ENCODE data around the gene SFSWAP. TPM values are rescaled to one million over a fixed set of nuclear protein-coding genes. Genes with fewer than 3 reads are reported as not detected.

The SFSWAP gene
- total and polyA plus RNA-seq, 4 donors: 6.1 to 21.6 (median 10.1) TPM

DNA sequence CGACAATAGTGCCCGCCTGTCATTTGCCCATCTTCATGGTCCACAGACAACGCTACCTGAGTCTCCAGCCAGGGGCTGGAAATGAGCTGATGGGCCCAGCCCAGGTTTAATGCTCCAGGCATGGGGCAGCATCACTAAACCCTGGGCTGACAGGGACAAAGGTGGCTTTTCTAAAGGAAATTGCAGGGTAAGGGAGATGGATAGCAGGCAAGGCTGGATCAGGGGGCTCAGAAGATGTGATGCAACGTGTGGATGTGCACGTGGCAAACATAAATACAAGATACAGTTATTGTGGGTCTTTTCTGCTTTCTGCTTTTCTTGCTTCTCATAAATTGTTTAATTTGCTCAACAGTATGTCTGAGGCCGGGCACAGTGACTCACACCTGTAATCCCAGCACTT is 113.6 kb downstream of the SFSWAP start:
- WGBS: 91% methylated on average over 6 of the region's 6 CpGs
- TF ChIP-seq NR2F2 (IDR thresholded peaks at IDR 0.05): no peak
- no peak for TF ChIP-seq YY1 (IDR thresholded peaks at IDR 0.05)
- TF ChIP-seq RAD21 (IDR thresholded peaks at IDR 0.05): no peak
- TF ChIP-seq FOXA2 (IDR thresholded peaks at IDR 0.05): no peak
- TF ChIP-seq, protein P1, sequence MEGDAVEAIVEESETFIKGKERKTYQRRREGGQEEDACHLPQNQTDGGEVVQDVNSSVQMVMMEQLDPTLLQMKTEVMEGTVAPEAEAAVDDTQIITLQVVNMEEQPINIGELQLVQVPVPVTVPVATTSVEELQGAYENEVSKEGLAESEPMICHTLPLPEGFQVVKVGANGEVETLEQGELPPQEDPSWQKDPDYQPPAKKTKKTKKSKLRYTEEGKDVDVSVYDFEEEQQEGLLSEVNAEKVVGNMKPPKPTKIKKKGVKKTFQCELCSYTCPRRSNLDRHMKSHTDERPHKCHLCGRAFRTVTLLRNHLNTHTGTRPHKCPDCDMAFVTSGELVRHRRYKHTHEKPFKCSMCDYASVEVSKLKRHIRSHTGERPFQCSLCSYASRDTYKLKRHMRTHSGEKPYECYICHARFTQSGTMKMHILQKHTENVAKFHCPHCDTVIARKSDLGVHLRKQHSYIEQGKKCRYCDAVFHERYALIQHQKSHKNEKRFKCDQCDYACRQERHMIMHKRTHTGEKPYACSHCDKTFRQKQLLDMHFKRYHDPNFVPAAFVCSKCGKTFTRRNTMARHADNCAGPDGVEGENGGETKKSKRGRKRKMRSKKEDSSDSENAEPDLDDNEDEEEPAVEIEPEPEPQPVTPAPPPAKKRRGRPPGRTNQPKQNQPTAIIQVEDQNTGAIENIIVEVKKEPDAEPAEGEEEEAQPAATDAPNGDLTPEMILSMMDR (IDR thresholded peaks at IDR 0.05; ENCODE audit: low read depth, low read length, missing input control): no peak
- TF ChIP-seq HNF4G (IDR thresholded peaks at IDR 0.05): no peak
- TF ChIP-seq TAF1 (conservative IDR thresholded peaks at IDR 0.05): no peak
- TF ChIP-seq, protein P2, sequence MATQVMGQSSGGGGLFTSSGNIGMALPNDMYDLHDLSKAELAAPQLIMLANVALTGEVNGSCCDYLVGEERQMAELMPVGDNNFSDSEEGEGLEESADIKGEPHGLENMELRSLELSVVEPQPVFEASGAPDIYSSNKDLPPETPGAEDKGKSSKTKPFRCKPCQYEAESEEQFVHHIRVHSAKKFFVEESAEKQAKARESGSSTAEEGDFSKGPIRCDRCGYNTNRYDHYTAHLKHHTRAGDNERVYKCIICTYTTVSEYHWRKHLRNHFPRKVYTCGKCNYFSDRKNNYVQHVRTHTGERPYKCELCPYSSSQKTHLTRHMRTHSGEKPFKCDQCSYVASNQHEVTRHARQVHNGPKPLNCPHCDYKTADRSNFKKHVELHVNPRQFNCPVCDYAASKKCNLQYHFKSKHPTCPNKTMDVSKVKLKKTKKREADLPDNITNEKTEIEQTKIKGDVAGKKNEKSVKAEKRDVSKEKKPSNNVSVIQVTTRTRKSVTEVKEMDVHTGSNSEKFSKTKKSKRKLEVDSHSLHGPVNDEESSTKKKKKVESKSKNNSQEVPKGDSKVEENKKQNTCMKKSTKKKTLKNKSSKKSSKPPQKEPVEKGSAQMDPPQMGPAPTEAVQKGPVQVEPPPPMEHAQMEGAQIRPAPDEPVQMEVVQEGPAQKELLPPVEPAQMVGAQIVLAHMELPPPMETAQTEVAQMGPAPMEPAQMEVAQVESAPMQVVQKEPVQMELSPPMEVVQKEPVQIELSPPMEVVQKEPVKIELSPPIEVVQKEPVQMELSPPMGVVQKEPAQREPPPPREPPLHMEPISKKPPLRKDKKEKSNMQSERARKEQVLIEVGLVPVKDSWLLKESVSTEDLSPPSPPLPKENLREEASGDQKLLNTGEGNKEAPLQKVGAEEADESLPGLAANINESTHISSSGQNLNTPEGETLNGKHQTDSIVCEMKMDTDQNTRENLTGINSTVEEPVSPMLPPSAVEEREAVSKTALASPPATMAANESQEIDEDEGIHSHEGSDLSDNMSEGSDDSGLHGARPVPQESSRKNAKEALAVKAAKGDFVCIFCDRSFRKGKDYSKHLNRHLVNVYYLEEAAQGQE (IDR thresholded peaks at IDR 0.05): no peak
- TF ChIP-seq, protein P3, sequence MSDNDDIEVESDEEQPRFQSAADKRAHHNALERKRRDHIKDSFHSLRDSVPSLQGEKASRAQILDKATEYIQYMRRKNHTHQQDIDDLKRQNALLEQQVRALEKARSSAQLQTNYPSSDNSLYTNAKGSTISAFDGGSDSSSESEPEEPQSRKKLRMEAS (IDR thresholded peaks at IDR 0.05): no peak
- TF ChIP-seq SP1 (IDR thresholded peaks at IDR 0.05): no peak
- TF ChIP-seq FOXA1 (IDR thresholded peaks at IDR 0.05): no peak
- TF ChIP-seq GABPA (IDR thresholded peaks at IDR 0.05 in 1 of 2, conservative IDR thresholded peaks at IDR 0.05 in 1 of 2): no peak
- no peak for TF ChIP-seq JUND (IDR thresholded peaks at IDR 0.05)

DNA sequence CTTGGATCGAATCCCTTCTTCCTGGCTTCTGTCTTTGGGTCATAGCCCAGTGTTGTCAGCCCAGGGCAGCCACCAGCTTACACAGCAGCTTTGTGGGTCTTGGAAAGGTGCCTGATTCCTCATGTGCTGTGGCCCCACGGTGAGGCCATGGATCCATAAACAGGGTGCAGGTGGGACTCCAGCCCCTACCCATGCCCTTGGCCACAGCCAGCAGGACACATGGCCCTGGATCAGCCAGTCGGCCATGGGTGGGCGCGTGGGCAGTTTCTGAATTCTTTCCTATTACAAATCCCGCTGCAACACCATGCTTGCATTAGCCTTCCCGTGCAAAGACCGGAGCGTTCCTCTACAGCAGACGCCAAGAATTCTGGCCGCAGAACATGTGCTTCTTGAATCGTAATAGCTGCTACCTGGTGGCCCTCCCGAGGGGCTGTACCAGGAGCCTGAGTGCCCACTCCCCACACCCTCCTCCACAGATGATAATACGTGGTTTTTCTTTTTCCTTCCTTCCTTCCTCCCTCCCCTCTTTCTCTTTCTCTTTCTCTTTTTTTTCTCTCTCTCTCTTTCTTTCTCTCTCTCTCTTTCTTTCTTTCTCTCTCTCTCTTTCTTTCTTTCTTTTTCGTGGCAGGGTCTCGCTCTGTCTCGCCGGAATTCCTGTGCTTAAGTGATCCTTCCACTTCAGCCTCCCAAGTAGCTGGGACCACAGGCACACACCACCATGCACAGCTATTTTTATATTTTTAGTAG is 114.4 kb downstream of the SFSWAP start:
- TF ChIP-seq, protein P3 (IDR thresholded peaks at IDR 0.05): no peak
- TF ChIP-seq HNF4G (IDR thresholded peaks at IDR 0.05) (no peak), JUND (IDR thresholded peaks at IDR 0.05) (no peak), SP1 (IDR thresholded peaks at IDR 0.05) (no peak), EGR1 (IDR thresholded peaks at IDR 0.05; ENCODE audit: low read depth in 2 of 2) (no peak), TAF1 (conservative IDR thresholded peaks at IDR 0.05) (no peak), GABPA (IDR thresholded peaks at IDR 0.05 in 1 of 2, conservative IDR thresholded peaks at IDR 0.05 in 1 of 2) (no peak), FOXA2 (IDR thresholded peaks at IDR 0.05) (no peak), NR2F2 (IDR thresholded peaks at IDR 0.05) (no peak), HNF4A (conservative IDR thresholded peaks at IDR 0.05) (no peak), FOXA1 (IDR thresholded peaks at IDR 0.05) (no peak), RXRA (IDR thresholded peaks at IDR 0.05) (no peak)
- TF ChIP-seq, protein P4, sequence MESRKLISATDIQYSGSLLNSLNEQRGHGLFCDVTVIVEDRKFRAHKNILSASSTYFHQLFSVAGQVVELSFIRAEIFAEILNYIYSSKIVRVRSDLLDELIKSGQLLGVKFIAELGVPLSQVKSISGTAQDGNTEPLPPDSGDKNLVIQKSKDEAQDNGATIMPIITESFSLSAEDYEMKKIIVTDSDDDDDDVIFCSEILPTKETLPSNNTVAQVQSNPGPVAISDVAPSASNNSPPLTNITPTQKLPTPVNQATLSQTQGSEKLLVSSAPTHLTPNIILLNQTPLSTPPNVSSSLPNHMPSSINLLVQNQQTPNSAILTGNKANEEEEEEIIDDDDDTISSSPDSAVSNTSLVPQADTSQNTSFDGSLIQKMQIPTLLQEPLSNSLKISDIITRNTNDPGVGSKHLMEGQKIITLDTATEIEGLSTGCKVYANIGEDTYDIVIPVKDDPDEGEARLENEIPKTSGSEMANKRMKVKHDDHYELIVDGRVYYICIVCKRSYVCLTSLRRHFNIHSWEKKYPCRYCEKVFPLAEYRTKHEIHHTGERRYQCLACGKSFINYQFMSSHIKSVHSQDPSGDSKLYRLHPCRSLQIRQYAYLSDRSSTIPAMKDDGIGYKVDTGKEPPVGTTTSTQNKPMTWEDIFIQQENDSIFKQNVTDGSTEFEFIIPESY (IDR thresholded peaks at IDR 0.05): no peak
- TF ChIP-seq, protein P5, sequence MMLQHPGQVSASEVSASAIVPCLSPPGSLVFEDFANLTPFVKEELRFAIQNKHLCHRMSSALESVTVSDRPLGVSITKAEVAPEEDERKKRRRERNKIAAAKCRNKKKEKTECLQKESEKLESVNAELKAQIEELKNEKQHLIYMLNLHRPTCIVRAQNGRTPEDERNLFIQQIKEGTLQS (IDR thresholded peaks at IDR 0.05): no peak
- Histone ChIP-seq H3K27ac (ENCODE audit: low read depth in 1 of 2, low read length in 2 of 2) (no peak overlapping the region), H3K4me1 (ENCODE audit: control insufficient read depth in 4 of 4, insufficient read depth in 4 of 4, low read length in 3 of 4) (peaks cover 12 to 24% (median 16%) of the 10 kb centered on the region in 4 donors), H3K36me3 (ENCODE audit: control insufficient read depth in 4 of 4, insufficient read depth in 3 of 4, low read depth in 1 of 4, low read length in 3 of 4) (no peaks in the 10 kb centered on the region), H3K9ac (ENCODE audit: low read depth in 1 of 2, low read length in 2 of 2) (no peak overlapping the region), H3K4me3 (ENCODE audit: low read depth in 1 of 3, low read length in 3 of 3) (no peak overlapping the region), H3K27me3 (ENCODE audit: control insufficient read depth in 4 of 4, insufficient read depth in 4 of 4, low read length in 3 of 4) (peaks cover 0 to 16% (median 0%) of the 10 kb centered on the region in 4 donors), H3K9me3 (ENCODE audit: control insufficient read depth in 4 of 4, low read length in 3 of 4) (no peaks in the 10 kb centered on the region)
- DNase-seq (ENCODE audit: low spot score): no peak
- 72% methylated on average over 18 of the region's 18 CpGs for WGBS

More for the DNA sequence above, 113.6 kb downstream of the SFSWAP start:
- H3K4me3 ChIP-seq (ENCODE audit: low read depth in 1 of 3, low read length in 3 of 3): no peak overlapping the region
- no peak overlapping the region for H3K9ac ChIP-seq (ENCODE audit: low read depth in 1 of 2, low read length in 2 of 2)
- H3K9me3 ChIP-seq (ENCODE audit: control insufficient read depth in 4 of 4, low read length in 3 of 4): no peaks in the 10 kb centered on the region
- H3K36me3 ChIP-seq (ENCODE audit: control insufficient read depth in 4 of 4, insufficient read depth in 3 of 4, low read depth in 1 of 4, low read length in 3 of 4): no peaks in the 10 kb centered on the region
- H3K27me3 ChIP-seq (ENCODE audit: control insufficient read depth in 4 of 4, insufficient read depth in 4 of 4, low read length in 3 of 4): peaks cover 0 to 8% (median 0%) of the 10 kb centered on the region in 4 donors
- H3K4me1 ChIP-seq (ENCODE audit: control insufficient read depth in 4 of 4, insufficient read depth in 4 of 4, low read length in 3 of 4): peaks cover 6 to 15% (median 12%) of the 10 kb centered on the region in 4 donors
- H3K27ac ChIP-seq (ENCODE audit: low read depth in 1 of 2, low read length in 2 of 2): no peak overlapping the region
- DNase-seq (ENCODE audit: low spot score): no peak
